Stimulated activated CD4-positive, alpha-beta T cell treated with anti-CD3 and anti-CD28 coated beads, Interleukin-15, amount 100 ng/mL, for 48 hours (primary cell): ENCODE results near the gene SIPA1L2.

Experiments
- DNase-seq, 2 donors: peaks; one replicate each; pipeline ENCODE4 v3.0.0-alpha.2; 2020; ENCODE audit warnings: low read depth in 2 of 2

Gene SIPA1L2

GRCh38 chr1:232630047-232630893, at the start of gene SIPA1L2:
SIPA1L2 (minus strand) TSS chr1:232630133; CDS start chr1:232515339, 114,794 bp downstream.
- peak; percentile 59 to 85 for DNase-seq

- DNase-seq, result no peak
These were observed 48.4 kb upstream of the SIPA1L2 start for GRCh38 chr1:232678185-232678886.

- no peak for DNase-seq
These were observed 46.4 kb upstream of the SIPA1L2 start for GRCh38 chr1:232676307-232676706.

DNA sequence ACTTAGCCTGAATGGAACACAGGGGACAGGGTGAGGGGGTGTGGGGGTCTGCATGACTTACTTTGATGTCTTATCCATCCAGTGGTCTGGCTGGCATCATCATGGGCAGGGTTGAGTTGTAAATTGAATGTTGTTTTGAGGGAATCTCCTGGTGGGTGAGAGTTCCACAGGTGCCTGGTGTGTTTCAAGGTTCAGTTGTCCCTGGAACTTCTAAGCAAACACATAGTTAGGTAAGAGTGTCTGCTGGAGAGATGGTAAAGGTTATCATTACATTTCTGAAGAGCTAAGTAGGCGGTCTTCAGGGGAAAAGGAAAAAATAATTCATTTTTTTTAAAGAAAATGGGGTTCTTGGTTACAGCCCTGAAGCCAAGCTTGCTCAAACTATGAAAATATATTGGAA, 46.0 kb upstream of the SIPA1L2 start:
- DNase-seq, result no peak

- DNase-seq, result no peak
These were observed 45.3 kb upstream of the SIPA1L2 start for GRCh38 chr1:232675260-232675659.

DNA sequence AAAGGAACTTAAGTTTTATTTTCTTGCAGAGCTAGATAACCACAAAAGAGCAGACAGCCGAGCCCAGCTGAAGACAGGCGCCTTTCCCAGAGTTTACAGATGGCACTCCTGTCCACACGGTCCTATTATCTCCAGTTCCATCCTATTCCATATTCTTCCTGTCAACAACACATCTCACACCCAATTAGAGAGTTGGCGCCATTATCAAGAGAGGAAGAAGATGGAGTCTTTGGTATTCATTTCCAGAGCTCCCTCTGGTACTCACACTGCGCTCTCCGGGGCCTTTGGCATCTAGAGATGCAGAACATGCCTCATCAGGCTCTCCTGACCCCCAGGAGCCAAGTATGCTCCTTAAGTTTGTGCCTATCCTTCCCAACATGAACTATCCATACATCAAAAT, 43.3 kb upstream of the SIPA1L2 start:
- DNase-seq, result no peak

GRCh38 chr1:232669981-232670747, 40.2 kb upstream of the SIPA1L2 start:
- DNase-seq, result no peak

DNA sequence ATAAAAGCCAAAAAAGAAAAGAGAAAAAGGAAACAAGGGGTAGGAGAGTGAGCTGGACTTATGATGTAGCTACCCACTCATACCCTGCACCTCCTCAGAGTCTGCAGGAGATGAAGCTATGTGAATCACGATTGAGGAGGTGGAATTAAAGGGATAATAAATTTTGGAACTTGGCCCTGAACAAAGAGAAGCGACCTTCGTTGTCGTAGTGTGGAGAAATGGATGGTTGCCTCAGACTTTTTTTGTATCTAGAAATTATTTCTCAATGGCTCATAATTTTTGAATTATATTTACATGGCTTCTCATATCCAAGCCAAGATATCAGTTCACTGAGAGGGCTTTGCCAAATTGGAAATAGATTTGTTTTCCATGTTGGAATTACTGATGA, 37.8 kb upstream of the SIPA1L2 start:
- DNase-seq, result no peak

DNA sequence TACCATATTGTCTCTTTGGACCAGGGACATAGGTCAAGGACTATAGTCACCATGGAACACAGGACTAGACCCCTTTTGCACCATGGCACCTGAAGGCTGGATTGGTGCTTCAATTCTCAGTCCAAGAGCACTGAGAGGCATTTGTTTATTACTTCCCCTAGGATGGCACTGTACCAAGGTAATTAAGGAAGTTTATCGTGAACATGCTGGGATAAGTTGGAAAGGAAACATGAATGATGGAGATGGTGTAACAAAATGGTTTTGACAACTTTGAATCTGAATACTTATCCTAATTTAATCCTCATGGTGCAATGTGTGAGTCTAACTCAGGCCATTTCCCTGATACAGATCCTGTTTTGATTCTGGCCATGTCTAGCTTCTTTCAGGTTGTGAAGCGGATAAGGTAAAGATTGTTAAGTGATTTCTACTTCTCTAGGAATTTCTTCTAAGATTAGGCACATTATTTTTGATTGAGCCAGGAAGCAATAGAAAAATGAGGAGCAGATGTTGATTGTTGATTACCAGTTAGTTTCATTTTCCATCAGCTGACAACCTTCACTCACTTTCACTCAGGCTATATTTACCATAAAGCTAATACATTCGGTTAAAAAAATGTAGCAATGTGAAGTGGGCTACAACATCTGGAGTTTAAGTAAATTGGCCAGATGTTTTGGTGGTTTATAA, 37.3 kb upstream of the SIPA1L2 start:
- no peak for DNase-seq

DNA sequence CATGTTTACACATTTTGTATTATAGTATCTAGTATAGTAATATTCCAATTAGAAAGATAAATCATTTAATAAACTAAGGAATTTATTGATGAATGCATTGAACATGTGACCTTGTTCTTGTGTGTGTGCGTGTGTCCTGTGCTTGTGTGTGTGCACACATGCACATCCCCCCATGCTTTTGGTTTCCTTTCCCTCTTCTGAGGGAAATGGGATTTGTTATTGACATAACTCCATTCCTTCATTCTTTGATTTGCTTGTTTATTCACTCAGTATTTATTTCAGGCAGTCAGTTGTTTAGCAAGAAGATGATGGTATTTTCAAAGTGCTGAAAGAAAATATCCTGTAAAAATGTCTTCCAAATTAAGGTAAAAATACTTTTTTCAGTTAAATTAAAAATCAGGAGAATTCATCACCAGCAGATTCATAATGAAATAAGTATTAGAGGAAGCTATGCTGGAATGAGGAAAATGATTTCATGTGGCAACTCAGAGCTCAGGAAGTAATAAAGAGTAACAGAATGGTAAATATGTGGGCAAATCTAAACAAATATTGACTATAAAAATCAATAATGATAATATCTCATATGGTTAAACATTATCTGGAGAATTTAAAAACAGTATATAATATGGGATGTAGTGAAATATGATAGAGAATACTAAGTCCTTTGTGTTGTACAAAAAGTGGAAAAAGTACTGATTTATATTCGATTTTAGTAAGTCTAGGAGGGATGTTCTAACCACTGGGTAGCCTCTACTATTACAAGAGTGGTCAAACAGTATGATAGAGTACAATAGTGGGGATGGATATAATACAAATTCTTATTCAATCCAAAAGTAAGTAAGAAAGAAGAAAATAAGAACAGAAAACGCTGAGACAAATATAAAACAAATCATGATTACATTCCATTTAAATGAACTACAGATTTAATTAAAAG, 35.2 kb upstream of the SIPA1L2 start:
- DNase-seq, result no peak

DNA sequence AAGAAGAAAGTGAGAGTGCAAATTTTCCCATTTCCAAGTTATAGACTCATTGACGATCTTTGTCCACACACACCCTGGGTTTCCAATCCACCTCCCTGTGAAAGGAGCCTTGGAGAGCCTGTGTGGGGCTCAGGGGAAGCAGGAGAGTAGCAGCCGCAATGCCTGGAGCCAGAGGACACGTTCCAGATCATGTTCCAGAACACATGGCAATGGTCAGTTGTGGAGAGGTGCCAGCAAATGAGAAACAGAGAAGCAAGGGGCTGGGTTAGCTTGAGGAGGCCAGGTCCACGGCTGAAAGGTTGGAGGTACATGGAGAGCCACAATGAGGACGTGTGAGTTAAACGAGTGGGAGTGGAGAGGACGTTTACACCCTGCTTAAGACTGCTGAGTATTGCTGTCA, 33.0 kb upstream of the SIPA1L2 start:
- no peak for DNase-seq

GRCh38 chr1:232658386-232658785, 28.5 kb upstream of the SIPA1L2 start:
- DNase-seq, result no peak

DNA sequence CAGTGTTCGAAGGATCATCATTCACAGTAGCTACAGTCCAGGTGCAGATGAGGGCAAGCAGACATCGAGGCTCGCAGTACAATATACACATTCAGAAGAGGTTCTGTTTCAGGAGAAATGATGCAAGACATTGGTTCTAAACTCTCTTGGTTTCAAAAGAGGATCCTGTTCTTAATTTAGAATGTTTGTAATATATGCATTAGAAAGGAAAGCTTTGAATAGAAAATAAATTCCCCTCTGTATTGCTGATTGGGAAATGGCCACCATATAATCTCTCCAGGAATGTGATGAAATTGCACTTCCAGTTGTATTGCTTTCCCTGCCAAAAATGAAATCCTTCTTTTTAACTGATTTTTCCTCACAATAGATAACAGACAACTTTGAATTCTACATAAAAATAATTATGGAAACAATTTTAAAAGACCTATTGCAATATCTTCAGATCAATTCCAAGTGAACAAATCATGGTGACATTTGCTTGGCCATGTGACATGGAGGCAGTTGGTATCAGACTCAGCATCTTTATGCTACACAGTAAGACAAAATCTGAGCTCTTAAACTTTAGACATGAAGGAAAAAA, 27.6 kb upstream of the SIPA1L2 start:
- DNase-seq, result no peak

GRCh38 chr1:232655746-232656085, 25.8 kb upstream of the SIPA1L2 start:
- no peak for DNase-seq

DNA sequence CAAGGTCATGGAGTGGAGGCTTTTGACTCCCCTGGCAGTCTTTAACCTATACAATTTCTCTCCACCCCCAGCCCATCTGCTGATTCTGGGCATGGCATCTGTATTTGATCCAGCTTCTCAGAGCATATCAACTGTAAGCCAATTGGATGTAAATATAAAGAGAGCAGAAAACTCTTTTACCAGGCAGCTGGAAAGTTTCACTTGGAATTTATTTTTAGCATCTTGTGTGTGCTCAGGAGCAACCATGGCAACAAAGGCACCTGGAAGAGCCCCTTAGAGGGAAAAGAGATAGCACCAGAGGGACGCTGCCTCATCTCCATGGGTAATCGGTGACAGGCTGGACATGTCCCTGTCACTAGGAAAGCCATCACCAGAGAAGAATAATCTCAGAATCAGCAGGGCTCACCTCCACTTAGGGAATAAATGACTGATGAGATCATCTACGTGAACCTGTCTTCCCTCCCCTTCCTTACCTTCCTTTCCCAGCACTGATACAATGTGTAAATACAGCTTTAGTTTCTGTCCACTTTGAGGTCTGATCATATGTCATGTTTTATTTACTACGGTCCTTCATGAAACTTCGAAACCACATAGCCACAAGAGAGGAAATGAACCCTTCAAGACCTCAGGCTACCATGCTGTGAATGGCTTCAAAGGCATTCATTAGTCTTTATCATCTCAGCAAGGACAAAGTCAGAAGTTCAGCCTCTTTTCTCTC, 25.3 kb upstream of the SIPA1L2 start:
- DNase-seq, result no peak

DNA sequence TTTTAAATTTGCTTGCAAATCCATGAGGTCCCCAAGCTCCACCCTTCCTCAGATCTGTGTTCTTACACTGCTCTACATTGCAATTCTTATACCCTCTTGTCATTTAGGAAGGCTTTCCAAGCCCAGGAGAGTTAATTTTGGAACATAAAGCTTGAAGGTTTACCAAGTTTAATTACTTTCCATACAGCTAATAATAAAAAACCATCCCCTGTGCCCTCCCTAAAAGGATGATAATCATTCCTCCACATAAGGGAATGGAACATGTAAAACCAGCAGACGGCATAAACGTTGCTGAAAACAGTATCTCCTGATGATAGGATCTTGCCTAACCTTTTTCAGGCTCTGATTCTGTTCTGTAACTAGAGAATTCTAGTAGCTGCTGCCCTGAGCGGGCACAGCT, 23.9 kb upstream of the SIPA1L2 start:
- no peak for DNase-seq

DNA sequence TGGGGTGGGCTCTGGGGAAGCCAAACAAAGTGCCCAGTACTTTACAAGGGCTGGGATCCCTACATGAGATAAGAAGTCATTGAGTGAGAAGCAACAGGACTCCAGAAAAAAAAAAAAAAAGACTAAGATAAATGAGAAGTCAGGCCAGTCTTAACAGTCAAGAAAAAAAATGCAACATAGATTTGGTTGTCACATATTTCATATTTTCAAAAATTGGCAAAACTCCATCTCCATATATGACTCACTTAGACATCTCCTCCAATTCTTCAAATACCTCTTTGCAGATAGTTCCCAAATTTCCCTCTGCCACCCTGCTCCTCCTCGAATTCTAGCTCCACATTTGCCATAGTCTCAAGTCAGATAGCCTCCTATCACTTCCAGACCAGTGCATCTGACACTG, 20.9 kb upstream of the SIPA1L2 start:
- DNase-seq, result no peak

GRCh38 chr1:232650418-232650817, 20.5 kb upstream of the SIPA1L2 start:
- DNase-seq, result no peak

- DNase-seq, result no peak
These were observed 18.4 kb upstream of the SIPA1L2 start for GRCh38 chr1:232648316-232648715.

DNA sequence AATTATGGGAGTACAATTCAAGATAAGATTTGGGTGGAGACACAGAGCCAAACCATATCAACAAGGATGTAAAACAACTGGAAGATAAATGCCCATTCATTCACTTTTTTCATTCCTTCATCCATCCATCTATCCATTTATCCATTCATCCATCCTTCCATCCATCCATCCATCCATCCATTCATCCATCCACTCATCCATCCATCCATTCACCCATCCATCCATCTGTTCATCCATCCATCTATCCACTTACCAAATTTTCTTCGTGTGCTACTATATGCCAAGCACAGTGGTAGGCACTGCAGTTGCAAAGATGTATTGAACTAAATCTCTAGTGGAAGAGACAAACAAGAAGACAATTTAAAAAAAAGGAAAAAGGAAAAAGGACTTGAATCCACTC, 14.3 kb upstream of the SIPA1L2 start:
- no peak for DNase-seq
